Spleen (tissue), 11 donors: Measurements from ENCODE around the gene ADAMTS12. TPM values are rescaled to one million over a fixed set of nuclear protein-coding genes. Genes with fewer than 3 reads are reported as not detected.

Experiments used
- DNase-seq: peaks from one replicate; pipeline ENCODE4 v3.0.0-alpha.2; 2020
- H3K27ac ChIP-seq, 8 donors: fragments of 200-600 bp; sonication (generic) in 7 of 8; 1 replicate in 4 of 8; 2 replicates in 4 of 8; pipeline versions ENCODE4 v1.5.0 to v1.8.0; 2016 to 2021; ENCODE audit warnings: inconsistent platforms in 4 of 8, mild to moderate bottlenecking in 4 of 8, moderate library complexity in 1 of 8
- H3K27me3 ChIP-seq, 7 donors: fragments of 200-600 bp; sonication (generic) in 6 of 7; replicated peaks in 1 of 7; 1 replicate in 4 of 7; 2 replicates in 3 of 7; pipeline versions ENCODE4 v1.5.0 to v1.8.0; 2016 to 2021; ENCODE audit warnings: inconsistent platforms in 3 of 7, mild to moderate bottlenecking in 1 of 7
- H3K36me3 ChIP-seq, 6 donors: fragments of 200-600 bp; sonication (generic) in 5 of 6; 1 replicate in 4 of 6; 2 replicates in 2 of 6; pipeline versions ENCODE4 v1.5.0 to v1.8.0; 2016 to 2021; ENCODE audit warnings: inconsistent platforms in 2 of 6
- H3K4me1 ChIP-seq, 6 donors: fragments of 200-600 bp; sonication (generic) in 5 of 6; 1 replicate in 3 of 6; 2 replicates in 3 of 6; pipeline versions ENCODE4 v1.5.0 to v1.8.0; 2016 to 2021; ENCODE audit warnings: inconsistent platforms in 3 of 6
- H3K4me3 ChIP-seq, 8 donors: fragments of 200-600 bp; sonication (generic) in 7 of 8; 1 replicate in 4 of 8; 2 replicates in 4 of 8; pipeline versions ENCODE4 v1.5.0 to v1.8.0; 2016 to 2021; ENCODE audit warnings: inconsistent platforms in 4 of 8, mild to moderate bottlenecking in 4 of 8, moderate library complexity in 2 of 8
- H3K9me3 ChIP-seq, 8 donors: fragments of 200-600 bp; sonication (generic) in 7 of 8; 1 replicate in 4 of 8; 2 replicates in 4 of 8; pipeline versions ENCODE4 v1.5.0 to v1.8.0; 2016 to 2021; ENCODE audit warnings: inconsistent platforms in 4 of 8
- CTCF ChIP-seq, 11 experiments: fragments of 200-600 bp in 7 of 11; fragments of 450-650 bp in 4 of 11; sonication (generic) in 4 of 11; IDR thresholded peaks in 8 of 11; conservative IDR thresholded peaks in 3 of 11; 1 replicate in 7 of 11; 2 replicates in 4 of 11; pipeline versions ENCODE4 v1.4.0 to v1.8.0; 2016 to 2021; ENCODE audit warnings: antibody characterized with exemption in 11 of 11, inconsistent platforms in 4 of 11, mild to moderate bottlenecking in 1 of 11
- POLR2A ChIP-seq, 3 donors: fragments of 450-650 bp; IDR thresholded peaks; one replicate each; pipeline ENCODE4 v1.5.1; 2017; ENCODE audit warnings: antibody characterized with exemption in 3 of 3, mild to moderate bottlenecking in 1 of 3
- POLR2AphosphoS5 ChIP-seq, 3 donors: sonication (generic); formaldehyde crosslinking; IDR thresholded peaks; one replicate each; pipeline ENCODE4 v1.5.1; 2017; ENCODE audit warnings: antibody characterized with exemption in 3 of 3
- WGBS, 5 donors: extraction: QIAGEN DNeasy Blood & Tissue Kit in 3 of 5; methylation state at CpG; one replicate each; pipeline versions ENCODE4 v1.1.5 to v1.1.7; 2013 to 2018; 5-methylcytosine and 5-hydroxymethylcytosine counted together
- intact Hi-C: fragments of 100-400 bp; cut with DNase I; formaldehyde crosslinking; loops from one replicate; pipeline ENCODE4 v1.15.0; 2023; ENCODE audit warnings: low total_unique reads
- polyA plus RNA-seq, 3 donors: library from polyadenylated mRNA; stranded (reverse); fragments of 200-250 nt; gene quantifications; one replicate each; pipeline ENCODE4 v1.2.1, GENCODE V29; 2013
- total RNA-seq, 7 donors: library from RNA; depleted of rRNA in 3 of 7; stranded (reverse); fragments of >200 nt in 3 of 7; fragmentation: NEBNext Ultra II Directional in 4 of 7; extraction: Animal tissue kit (Norgen Biotek cat#: 25700) in 4 of 7; gene quantifications; one replicate each; pipeline versions ENCODE4 v1.1.0 to v1.2.1, GENCODE V29; 2016 to 2021
- donor health status: healthy with polysubstance abuse.
- donor health status: DM: no; HTN: no; CAD: no; lungs with moderate emphysema.
- donor health status: DM: no; HTN: no; CAD: no.
- donor health status: Bipolar disorder and iron deficiency.
- donor health status: healthy.
- donor health status: DM: no; HTN: no; CAD: no.
- donor health status: DM: yes; HTN: yes; CAD: no.

ADAMTS12 gene
- total and polyA plus RNA-seq, 10 donors = 0.07 to 4.3 (median 1.4) TPM

- intact Hi-C loops = no loop called here
Measured at GRCh38 chr5:33691856-33692255, 199.9 kb downstream of the ADAMTS12 start.

GRCh38 chr5:33690374-33691135 is 201.2 kb downstream of the ADAMTS12 start:
- no peak for TF ChIP-seq POLR2AphosphoS5 (IDR thresholded peaks at IDR 0.05)
- TF ChIP-seq POLR2A (IDR thresholded peaks at IDR 0.05) = no peak
- no peak for TF ChIP-seq CTCF (IDR thresholded peaks at IDR 0.05 in 8 of 11, conservative IDR thresholded peaks at IDR 0.05 in 3 of 11)
- DNase-seq = no peak
- Histone ChIP-seq H3K27me3 (no peaks in the 10 kb centered on the region), H3K27ac (no peak overlapping the region), H3K36me3 (no peaks in the 10 kb centered on the region), H3K9me3 (peaks cover 0 to 27% (median 19%) of the 10 kb centered on the region in 8 donors), H3K4me3 (no peak overlapping the region), H3K4me1 (no peaks in the 10 kb centered on the region)
- WGBS, 5 donors = 82 to 91% (median 88%) methylated on average over 9 of the region's 9 CpGs
- intact Hi-C loops = no loop called here

More at GRCh38 chr5:33691856-33692255, 199.9 kb downstream of the ADAMTS12 start:
- no peak for TF ChIP-seq CTCF (IDR thresholded peaks at IDR 0.05 in 8 of 11, conservative IDR thresholded peaks at IDR 0.05 in 3 of 11)
- no peak for TF ChIP-seq POLR2AphosphoS5 (IDR thresholded peaks at IDR 0.05)
- TF ChIP-seq POLR2A (IDR thresholded peaks at IDR 0.05) = no peak
- Histone ChIP-seq H3K36me3 (no peaks in the 10 kb centered on the region), H3K27me3 (no peaks in the 10 kb centered on the region), H3K27ac (no peak overlapping the region), H3K4me1 (no peaks in the 10 kb centered on the region), H3K9me3 (peaks cover 0 to 27% (median 19%) of the 10 kb centered on the region in 8 donors), H3K4me3 (no peak overlapping the region)
- no peak for DNase-seq

- TF ChIP-seq POLR2AphosphoS5 (IDR thresholded peaks at IDR 0.05) (no peak), CTCF (IDR thresholded peaks at IDR 0.05 in 8 of 11, conservative IDR thresholded peaks at IDR 0.05 in 3 of 11) (no peak), POLR2A (IDR thresholded peaks at IDR 0.05) (no peak)
- H3K27me3 ChIP-seq = no peaks in the 10 kb centered on the region
- DNase-seq = no peak
- no peaks in the 10 kb centered on the region for H3K36me3 ChIP-seq
- no peak overlapping the region for H3K4me3 ChIP-seq
- H3K9me3 ChIP-seq = peaks cover 0 to 18% (median 9%) of the 10 kb centered on the region in 8 donors
- no peaks in the 10 kb centered on the region for H3K4me1 ChIP-seq
- intact Hi-C loops = no loop called here
- 81 to 93% (median 85%) methylated on average over 4 of the region's 4 CpGs for WGBS, 5 donors
- H3K27ac ChIP-seq = no peak overlapping the region
Measured at GRCh38 chr5:33688526-33688925, 203.3 kb downstream of the ADAMTS12 start.

- 80 to 88% (median 84%) methylated on average over 3 of the region's 3 CpGs for WGBS, 5 donors
- DNase-seq = no peak
- TF ChIP-seq CTCF (IDR thresholded peaks at IDR 0.05 in 8 of 11, conservative IDR thresholded peaks at IDR 0.05 in 3 of 11) (no peak), POLR2A (IDR thresholded peaks at IDR 0.05) (no peak), POLR2AphosphoS5 (IDR thresholded peaks at IDR 0.05) (no peak)
- no peaks in the 10 kb centered on the region for H3K27me3 ChIP-seq
- H3K27ac ChIP-seq = no peak overlapping the region
- no peak overlapping the region for H3K4me3 ChIP-seq
- no peaks in the 10 kb centered on the region for H3K4me1 ChIP-seq
- H3K9me3 ChIP-seq = peaks cover 0 to 15% (median 5%) of the 10 kb centered on the region in 8 donors
- intact Hi-C loops = no loop called here
- H3K36me3 ChIP-seq = no peaks in the 10 kb centered on the region
Measured at GRCh38 chr5:33688066-33688465, 203.7 kb downstream of the ADAMTS12 start.
